OCI-LY1 (cell line): ENCODE measurements around the gene OR2F2.

Experiments used
- H2AFZ ChIP-seq: fragments of 200-600 bp; sonication (generic), shearing (Covaris generic); 2 replicates; pipeline ENCODE4 v1.6.0; 2014; ENCODE audit warnings: antibody characterized with exemption, mild to moderate bottlenecking, low read length
- H3F3A ChIP-seq: fragments of 200-600 bp; sonication (generic), shearing (Covaris generic); 2 replicates; pipeline ENCODE4 v1.6.0; 2014; ENCODE audit warnings: mild to moderate bottlenecking, antibody characterized with exemption, low read length, moderate library complexity; ENCODE audit not compliant: insufficient read depth
- H3K27ac ChIP-seq: fragments of 200-600 bp; sonication (generic); 2 replicates; pipeline ENCODE4 v1.5.1; 2014; ENCODE audit warnings: low read length, mixed run types, mild to moderate bottlenecking, low read depth; ENCODE audit not compliant: poor library complexity, severe bottlenecking
- H3K27me3 ChIP-seq: fragments of 200-600 bp; sonication (generic); 2 replicates; pipeline ENCODE4 v1.6.0; 2014; ENCODE audit warnings: antibody characterized with exemption, mild to moderate bottlenecking, low read length, moderate library complexity; ENCODE audit not compliant: insufficient read depth
- H3K36me3 ChIP-seq: fragments of 200-600 bp; sonication (generic); 2 replicates; pipeline ENCODE4 v1.6.1; 2014; ENCODE audit warnings: mild to moderate bottlenecking, antibody characterized with exemption, low read length, moderate library complexity, mixed read lengths; ENCODE audit not compliant: insufficient read depth
- H3K4me1 ChIP-seq: fragments of 200-600 bp; sonication (generic); 2 replicates; pipeline ENCODE4 v1.5.1; 2014; ENCODE audit warnings: mild to moderate bottlenecking, low read length, moderate library complexity; ENCODE audit not compliant: insufficient read depth, severe bottlenecking
- H3K4me2 ChIP-seq: fragments of 200-600 bp; sonication (generic), shearing (Covaris generic); 2 replicates; pipeline ENCODE4 v1.6.1; 2014; ENCODE audit warnings: low read length
- H3K4me3 ChIP-seq: fragments of 200-600 bp; sonication (generic); 2 replicates; pipeline ENCODE4 v1.5.1; 2014; ENCODE audit warnings: low read length, low read depth, mild to moderate bottlenecking, mixed read lengths; ENCODE audit not compliant: poor library complexity, severe bottlenecking
- H3K79me2 ChIP-seq: fragments of 200-600 bp; shearing (Covaris generic); 2 replicates; pipeline ENCODE4 v1.6.1; 2016; ENCODE audit warnings: mixed run types, low read length, mixed read lengths; ENCODE audit not compliant: insufficient read depth
- H3K9ac ChIP-seq: fragments of 200-600 bp; sonication (generic), shearing (Covaris generic); 2 replicates; pipeline ENCODE4 v1.6.1; 2014; ENCODE audit warnings: mild to moderate bottlenecking, low read length, mixed read lengths
- H3K9me2 ChIP-seq: fragments of 200-600 bp; sonication (generic), shearing (Covaris generic); 2 replicates; pipeline ENCODE4 v1.6.1; 2014; ENCODE audit warnings: low read depth, mild to moderate bottlenecking, low read length, mixed read lengths
- H3K9me3 ChIP-seq: fragments of 200-600 bp; shearing (Covaris generic); 2 replicates; pipeline ENCODE4 v1.6.1; 2014; ENCODE audit warnings: low read length, mixed read lengths
- H4K20me1 ChIP-seq: fragments of 200-600 bp; sonication (generic), shearing (Covaris generic); 2 replicates; pipeline ENCODE4 v1.6.0; 2016; ENCODE audit warnings: mild to moderate bottlenecking, low read length; ENCODE audit not compliant: insufficient read depth
- CTCF ChIP-seq: fragments of 200-600 bp; sonication (generic), shearing (Covaris generic); IDR thresholded peaks from 2 replicates; pipeline ENCODE4 v1.5.1; 2017; ENCODE audit warnings: mild to moderate bottlenecking, antibody characterized with exemption, low read length, moderate library complexity, mixed read lengths
- EZH2 ChIP-seq: fragments of 200-600 bp; sonication (generic), shearing (Covaris generic); IDR thresholded peaks from 2 replicates; pipeline ENCODE4 v1.8.0; 2017; ENCODE audit warnings: borderline replicate concordance, mixed run types, mild to moderate bottlenecking, antibody characterized with exemption, low read length, moderate library complexity, mixed read lengths

The OR2F2 gene

GRCh38 chr7:143906895-143907294, 28.1 kb upstream of the OR2F2 start:
- Histone ChIP-seq H3K4me3 (no peak overlapping the region), H3K9me2 (no peaks in the 10 kb centered on the region), H3K9ac (no peak overlapping the region), H3K36me3 (no peaks in the 10 kb centered on the region), H3F3A (no peaks in the 10 kb centered on the region), H3K4me2 (no peak overlapping the region), H3K4me1 (no peaks in the 10 kb centered on the region), H3K79me2 (no peaks in the 10 kb centered on the region), H3K27ac (no peak overlapping the region), H3K27me3 (no peaks in the 10 kb centered on the region), H4K20me1 (no peaks in the 10 kb centered on the region), H2AFZ (no peak overlapping the region), H3K9me3 (no peaks in the 10 kb centered on the region)
- TF ChIP-seq EZH2 = no peak
- no peak for TF ChIP-seq CTCF

DNA sequence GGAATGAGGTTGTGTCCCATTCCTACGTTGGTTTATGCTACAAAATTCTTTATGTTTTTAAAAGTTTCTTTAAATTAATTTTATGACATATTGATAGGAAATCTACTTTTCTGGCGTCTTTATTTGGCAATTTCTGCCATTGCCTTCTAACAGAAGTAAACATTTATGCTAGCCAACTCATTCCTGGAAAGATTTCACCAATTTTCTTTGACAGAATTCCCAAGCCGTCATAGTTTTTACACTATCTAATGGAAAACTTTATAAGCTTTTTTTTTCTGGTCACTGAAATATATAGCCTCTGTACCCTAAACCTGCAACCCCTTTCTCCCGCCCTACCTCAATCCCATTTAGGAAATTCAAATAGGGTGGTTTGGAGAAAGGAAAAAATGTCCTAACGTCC, 26.9 kb upstream of the OR2F2 start:
- TF ChIP-seq EZH2 (no peak), CTCF (no peak)
- H3F3A ChIP-seq = no peaks in the 10 kb centered on the region
- no peaks in the 10 kb centered on the region for H3K36me3 ChIP-seq

GRCh38 chr7:143909863-143910262, 25.2 kb upstream of the OR2F2 start:
- Histone ChIP-seq H2AFZ (no peak overlapping the region), H3K4me2 (no peak overlapping the region), H3K9me2 (no peaks in the 10 kb centered on the region), H3K9me3 (no peaks in the 10 kb centered on the region), H3K79me2 (no peaks in the 10 kb centered on the region), H4K20me1 (no peaks in the 10 kb centered on the region), H3K27ac (no peak overlapping the region), H3K27me3 (no peaks in the 10 kb centered on the region), H3K9ac (no peak overlapping the region), H3K36me3 (no peaks in the 10 kb centered on the region), H3F3A (no peaks in the 10 kb centered on the region), H3K4me1 (no peaks in the 10 kb centered on the region), H3K4me3 (no peak overlapping the region)
- TF ChIP-seq CTCF (no peak), EZH2 (no peak)

More for the DNA sequence above, 26.9 kb upstream of the OR2F2 start:
- Histone ChIP-seq H3K4me1 (no peaks in the 10 kb centered on the region), H3K4me3 (no peak overlapping the region), H2AFZ (no peak overlapping the region), H3K27ac (no peak overlapping the region), H4K20me1 (no peaks in the 10 kb centered on the region), H3K9ac (no peak overlapping the region), H3K27me3 (no peaks in the 10 kb centered on the region), H3K9me3 (no peaks in the 10 kb centered on the region), H3K9me2 (no peaks in the 10 kb centered on the region), H3K79me2 (no peaks in the 10 kb centered on the region), H3K4me2 (no peak overlapping the region)
